Measurements from ENCODE around the gene RASAL1. TPM values are rescaled to one million over a fixed set of nuclear protein-coding genes. Genes with fewer than 3 reads are reported as not detected.

The RASAL1 gene
- total RNA-seq, 1 donor from 2014 or later: 11.0 TPM

DNA sequence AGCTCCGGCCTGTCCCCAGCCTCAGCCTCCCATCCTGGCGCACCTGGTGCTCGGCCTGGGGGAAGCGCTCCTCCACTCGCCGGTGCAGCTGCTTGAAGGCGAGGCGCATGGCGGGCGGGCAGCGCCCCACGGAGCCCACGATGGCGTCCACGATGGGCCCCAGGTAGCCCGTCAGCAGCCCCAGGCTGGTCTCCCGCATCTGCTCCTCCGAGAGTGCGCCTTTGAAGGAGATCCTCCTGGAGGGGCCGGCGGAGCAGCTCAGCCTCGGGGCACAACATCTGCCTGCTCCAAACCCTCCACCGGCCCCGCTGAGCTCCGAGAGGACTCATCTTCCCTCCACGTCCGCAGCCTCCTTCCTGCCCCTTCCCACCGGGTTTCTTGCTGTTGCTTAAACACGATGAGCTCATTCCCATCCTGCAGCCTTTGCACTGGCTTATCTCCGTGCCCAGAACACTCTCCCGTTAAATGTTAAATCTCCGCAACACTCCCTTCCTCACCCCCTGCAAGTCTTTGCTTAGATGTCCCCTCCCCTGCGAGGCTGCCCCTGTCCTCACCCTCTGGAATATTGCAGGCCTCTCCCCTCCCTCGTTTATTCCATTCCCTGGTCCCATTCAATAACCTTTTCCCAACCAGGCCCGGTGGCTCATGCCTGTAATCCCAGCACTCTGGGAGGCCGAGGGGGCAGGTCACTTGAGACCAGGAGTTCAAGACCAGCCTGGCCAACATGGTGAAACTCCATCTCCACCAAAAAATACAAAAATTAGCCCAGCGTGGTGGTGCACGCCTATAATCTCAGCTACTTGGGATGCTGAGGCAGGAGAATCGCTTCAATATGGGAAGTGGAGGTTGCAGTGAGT, 23.3 kb downstream of the RASAL1 start:
- H3K9me3 ChIP-seq: no peaks in the 10 kb centered on the region

DNA sequence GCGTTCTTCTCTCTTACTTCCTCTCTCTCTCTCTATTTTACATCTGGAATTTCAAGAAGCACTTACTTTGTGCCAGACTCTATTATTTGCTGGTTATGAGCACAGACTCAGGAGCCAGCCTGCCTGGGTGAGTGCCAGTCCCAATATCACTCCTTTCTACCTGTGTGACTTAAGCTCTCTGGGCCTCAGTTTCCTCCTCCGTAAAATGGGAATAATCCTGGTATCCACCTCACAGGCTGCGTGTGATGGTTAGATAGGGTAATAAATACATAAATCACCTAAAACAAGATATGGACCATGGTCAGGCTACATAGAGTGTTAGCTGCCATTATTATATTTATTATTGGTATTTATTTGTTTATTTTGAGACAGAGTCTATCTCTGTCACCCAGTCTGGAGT, 24.3 kb downstream of the RASAL1 start:
- Histone ChIP-seq H3K27me3 (no peaks in the 10 kb centered on the region), H3K36me3 (no peaks in the 10 kb centered on the region), H3K27ac (no peak overlapping the region), H3K4me1 (no peaks in the 10 kb centered on the region), H3K9me3 (no peaks in the 10 kb centered on the region), H3K4me3 (no peak overlapping the region)
- no peak for DNase-seq (ENCODE audit: extremely low spot score in 2 of 2)
- intact Hi-C loops (cut with DNase I): no loop called here
- TF ChIP-seq POLR2AphosphoS5 (IDR thresholded peaks at IDR 0.05; ENCODE audit: insufficient read depth in 1 of 2, low read depth in 1 of 2): no peak
- TF ChIP-seq, protein P1, sequence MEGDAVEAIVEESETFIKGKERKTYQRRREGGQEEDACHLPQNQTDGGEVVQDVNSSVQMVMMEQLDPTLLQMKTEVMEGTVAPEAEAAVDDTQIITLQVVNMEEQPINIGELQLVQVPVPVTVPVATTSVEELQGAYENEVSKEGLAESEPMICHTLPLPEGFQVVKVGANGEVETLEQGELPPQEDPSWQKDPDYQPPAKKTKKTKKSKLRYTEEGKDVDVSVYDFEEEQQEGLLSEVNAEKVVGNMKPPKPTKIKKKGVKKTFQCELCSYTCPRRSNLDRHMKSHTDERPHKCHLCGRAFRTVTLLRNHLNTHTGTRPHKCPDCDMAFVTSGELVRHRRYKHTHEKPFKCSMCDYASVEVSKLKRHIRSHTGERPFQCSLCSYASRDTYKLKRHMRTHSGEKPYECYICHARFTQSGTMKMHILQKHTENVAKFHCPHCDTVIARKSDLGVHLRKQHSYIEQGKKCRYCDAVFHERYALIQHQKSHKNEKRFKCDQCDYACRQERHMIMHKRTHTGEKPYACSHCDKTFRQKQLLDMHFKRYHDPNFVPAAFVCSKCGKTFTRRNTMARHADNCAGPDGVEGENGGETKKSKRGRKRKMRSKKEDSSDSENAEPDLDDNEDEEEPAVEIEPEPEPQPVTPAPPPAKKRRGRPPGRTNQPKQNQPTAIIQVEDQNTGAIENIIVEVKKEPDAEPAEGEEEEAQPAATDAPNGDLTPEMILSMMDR (IDR thresholded peaks at IDR 0.05): no peak

More for the DNA sequence above, 23.3 kb downstream of the RASAL1 start:
- H3K36me3 ChIP-seq: no peaks in the 10 kb centered on the region
- TF ChIP-seq, protein P1 (IDR thresholded peaks at IDR 0.05): no peak
- no peak for TF ChIP-seq POLR2AphosphoS5 (IDR thresholded peaks at IDR 0.05; ENCODE audit: insufficient read depth in 1 of 2, low read depth in 1 of 2)
- no peak for TF ChIP-seq POLR2A (IDR thresholded peaks at IDR 0.05)
- H3K4me1 ChIP-seq: no peaks in the 10 kb centered on the region
- no peaks in the 10 kb centered on the region for H3K27me3 ChIP-seq
- intact Hi-C loops (cut with DNase I): no loop called here
- H3K4me3 ChIP-seq: no peak overlapping the region
- no peak overlapping the region for H3K27ac ChIP-seq
- DNase-seq (ENCODE audit: extremely low spot score in 2 of 2): no peak

DNA sequence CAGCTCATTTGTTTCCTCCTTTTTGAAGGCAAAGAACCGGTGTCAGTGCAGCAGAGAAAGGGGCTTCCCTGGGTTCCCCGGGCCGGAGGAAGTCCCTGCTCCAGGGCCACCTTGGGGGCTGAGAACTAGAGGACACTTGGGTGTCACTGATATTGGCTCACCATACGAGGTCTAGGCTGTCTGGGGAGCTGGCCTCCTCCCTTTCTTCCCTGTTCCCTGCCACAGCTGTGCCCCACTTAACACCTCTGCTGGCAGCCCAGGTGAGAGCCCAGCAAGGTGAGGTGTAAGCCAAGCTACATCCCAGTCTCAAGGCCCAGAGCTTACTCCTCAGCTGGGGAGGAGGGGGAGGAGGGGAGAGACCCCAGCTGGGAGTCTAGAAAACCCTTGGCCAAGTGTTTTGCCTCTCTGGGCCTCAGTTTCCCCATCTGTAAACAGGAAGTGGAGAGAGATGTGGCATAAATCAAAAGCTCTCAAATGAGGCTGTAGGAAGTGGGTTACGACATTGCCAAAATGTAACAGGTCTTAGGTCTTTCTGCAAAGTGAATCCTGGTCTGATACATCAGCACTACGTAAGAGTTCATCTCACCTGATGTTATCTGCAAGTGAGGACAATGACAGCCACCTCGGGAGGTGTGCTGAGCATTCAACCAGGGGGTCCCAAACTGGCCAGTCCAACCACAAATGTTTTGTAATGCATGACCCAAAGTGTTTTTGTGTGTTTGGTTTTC, 25.5 kb downstream of the RASAL1 start:
- no peak overlapping the region for H3K4me3 ChIP-seq
- no peaks in the 10 kb centered on the region for H3K9me3 ChIP-seq
- no peak for DNase-seq (ENCODE audit: extremely low spot score in 2 of 2)
- H3K4me1 ChIP-seq: no peaks in the 10 kb centered on the region
- TF ChIP-seq POLR2AphosphoS5 (IDR thresholded peaks at IDR 0.05; ENCODE audit: insufficient read depth in 1 of 2, low read depth in 1 of 2) (no peak), POLR2A (IDR thresholded peaks at IDR 0.05) (no peak)
- TF ChIP-seq, protein P1 (IDR thresholded peaks at IDR 0.05): no peak
- no peak overlapping the region for H3K27ac ChIP-seq
- no peaks in the 10 kb centered on the region for H3K27me3 ChIP-seq
- H3K36me3 ChIP-seq: no peaks in the 10 kb centered on the region
- intact Hi-C loops (cut with DNase I): no loop called here

DNA sequence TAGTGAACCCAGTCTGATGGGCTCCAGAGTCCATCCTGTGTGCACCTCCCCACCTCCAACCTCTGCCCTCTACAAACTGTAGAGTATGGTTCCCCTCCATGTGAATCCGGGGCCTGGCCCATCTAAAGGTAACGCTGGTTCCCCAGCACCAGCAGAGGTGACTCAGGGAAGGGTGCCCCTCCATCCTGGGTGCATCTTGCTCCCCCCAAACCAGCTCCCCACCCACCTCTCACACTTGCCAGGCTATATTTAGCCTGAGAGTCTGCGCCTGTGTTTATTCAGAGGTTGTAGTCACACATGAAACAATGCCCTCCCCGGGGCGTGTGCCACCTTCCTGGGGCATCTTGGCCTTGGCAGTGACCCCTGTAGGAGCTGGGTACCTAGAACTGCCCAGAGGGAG, 26.2 kb downstream of the RASAL1 start:
- no peaks in the 10 kb centered on the region for H3K36me3 ChIP-seq
- DNase-seq (ENCODE audit: extremely low spot score in 2 of 2): no peak
- H3K9me3 ChIP-seq: no peaks in the 10 kb centered on the region
- intact Hi-C loops (cut with DNase I): no loop called here
- no peak overlapping the region for H3K27ac ChIP-seq
- no peaks in the 10 kb centered on the region for H3K4me1 ChIP-seq
- TF ChIP-seq POLR2A (IDR thresholded peaks at IDR 0.05): no peak
- no peak for TF ChIP-seq POLR2AphosphoS5 (IDR thresholded peaks at IDR 0.05; ENCODE audit: insufficient read depth in 1 of 2, low read depth in 1 of 2)
- TF ChIP-seq, protein P1 (IDR thresholded peaks at IDR 0.05): no peak
- H3K27me3 ChIP-seq: no peaks in the 10 kb centered on the region
- H3K4me3 ChIP-seq: no peak overlapping the region

DNA sequence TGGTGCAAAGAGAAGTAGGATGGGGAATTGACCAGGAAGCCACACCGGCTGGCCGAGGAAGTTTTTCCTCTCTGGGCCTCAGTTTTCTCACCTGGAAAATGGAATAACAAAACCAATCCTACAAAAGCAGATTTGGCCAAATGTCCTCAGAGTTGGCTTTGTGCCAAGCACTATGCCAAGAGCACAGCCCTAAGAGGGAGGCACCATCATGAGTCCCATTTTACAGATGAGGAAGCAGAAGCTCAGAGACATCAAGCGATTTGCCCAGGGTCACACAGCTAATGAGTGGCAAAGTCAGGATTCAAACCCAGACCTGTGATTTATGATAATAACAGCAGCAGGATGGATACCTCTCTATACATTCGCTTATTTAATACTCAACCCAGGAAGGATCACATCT, 27.3 kb downstream of the RASAL1 start:
- Histone ChIP-seq H3K9me3 (no peaks in the 10 kb centered on the region), H3K4me3 (no peak overlapping the region), H3K27me3 (no peaks in the 10 kb centered on the region), H3K27ac (no peak overlapping the region), H3K4me1 (peaks cover 5% of the 10 kb centered on the region), H3K36me3 (no peaks in the 10 kb centered on the region)
- no peak for DNase-seq (ENCODE audit: extremely low spot score in 2 of 2)
- intact Hi-C loops (cut with DNase I): no loop called here
- no peak for TF ChIP-seq POLR2AphosphoS5 (IDR thresholded peaks at IDR 0.05; ENCODE audit: insufficient read depth in 1 of 2, low read depth in 1 of 2)
- TF ChIP-seq, protein P1 (IDR thresholded peaks at IDR 0.05): no peak
- TF ChIP-seq POLR2A (IDR thresholded peaks at IDR 0.05): no peak
